Activated T-helper 2 cell treated with anti-CD3 and anti-CD28 coated beads, Interferon-gamma antibody, Interleukin-2, Interleukin-4, amounts not matched to agents 10 μg/mL and 5 μg/mL and 100 μg/mL, durations not matched to agents 14 hours and 24 hours and 36 hours (primary cell): ENCODE measurements around the gene OR1F1. TPM values are rescaled to one million over a fixed set of nuclear protein-coding genes. Genes with fewer than 3 reads are reported as not detected.
"Not testable (repeated sequence)": the region's sequence is repeated elsewhere in the genome, so short reads cannot be mapped to it uniquely, and the experiment has no call there.

Source experiments
- DNase-seq: peaks from one replicate; pipeline ENCODE4 v3.0.0; 2021; ENCODE audit warnings: low spot score
- H3K27ac Mint-ChIP-seq: one replicate; pipeline ENCODE4 v1.8.0; 2021; ENCODE audit warnings: mixed read lengths
- H3K27me3 Mint-ChIP-seq: one replicate; pipeline ENCODE4 v1.8.0; 2021; ENCODE audit warnings: low read depth, mixed read lengths
- H3K36me3 Mint-ChIP-seq: one replicate; pipeline ENCODE4 v1.8.0; 2021; ENCODE audit warnings: low read depth, mixed read lengths
- H3K4me1 Mint-ChIP-seq: one replicate; pipeline ENCODE4 v1.8.0; 2021; ENCODE audit warnings: low read depth, mixed read lengths
- H3K4me3 Mint-ChIP-seq: one replicate; pipeline ENCODE4 v1.8.0; 2021; ENCODE audit warnings: low read depth, mild to moderate bottlenecking, moderate library complexity, mixed read lengths
- H3K9me3 Mint-ChIP-seq: one replicate; pipeline ENCODE4 v1.8.0; 2021; ENCODE audit warnings: mixed read lengths
- intact Hi-C: fragments of 100-400 bp; cut with micrococcal nuclease; formaldehyde crosslinking; loops from one replicate; pipeline ENCODE4 v1.15.1; 2023
- total RNA-seq: library from RNA; stranded (reverse); gene quantifications from 2 replicates; pipeline ENCODE4 v1.2.3, GENCODE V29; 2022

The OR1F1 gene
- total RNA-seq, 1 donor from 2014 or later: not detected

GRCh38 chr16:3155181-3155580 lies 32.8 kb upstream of the OR1F1 start:
- peaks cover 27% of the 10 kb centered on the region for H3K27me3 Mint-ChIP-seq
- H3K36me3 Mint-ChIP-seq: no peaks in the 10 kb centered on the region
- DNase-seq: no peak
- H3K27ac Mint-ChIP-seq: no peak overlapping the region
- H3K4me1 Mint-ChIP-seq: peaks cover 34% of the 10 kb centered on the region
- intact Hi-C loops: loop anchor here (5.0 kb wide), 1 partner anchor 127 kb away; the partner anchor contains the start of gene ZNF263
- no peak overlapping the region for H3K4me3 Mint-ChIP-seq
- no peaks in the 10 kb centered on the region for H3K9me3 Mint-ChIP-seq

GRCh38 chr16:3155972-3156371 lies 32.0 kb upstream of the OR1F1 start:
- H3K27me3 Mint-ChIP-seq: peaks cover 27% of the 10 kb centered on the region
- H3K27ac Mint-ChIP-seq: no peak overlapping the region
- H3K4me1 Mint-ChIP-seq: peaks cover 29% of the 10 kb centered on the region
- no peak for DNase-seq
- no peaks in the 10 kb centered on the region for H3K36me3 Mint-ChIP-seq
- no peaks in the 10 kb centered on the region for H3K9me3 Mint-ChIP-seq
- H3K4me3 Mint-ChIP-seq: no peak overlapping the region
- intact Hi-C loops: loop anchor here (5.0 kb wide), 1 partner anchor 126 kb away; the partner anchor contains the start of gene ZNF263

GRCh38 chr16:3157229-3158025 lies 30.6 kb upstream of the OR1F1 start:
- Mint-ChIP-seq H3K4me3 (peak overlapping the region; percentile 78), H3K4me1 (peaks cover 22% of the 10 kb centered on the region), H3K27ac (peak overlapping the region; percentile 36), H3K36me3 (no peaks in the 10 kb centered on the region), H3K9me3 (no peaks in the 10 kb centered on the region), H3K27me3 (peaks cover 25% of the 10 kb centered on the region)
- peak; percentile 41 for DNase-seq
- intact Hi-C loops: loop anchor here (1.0 to 5.0 kb wide), 3 partner anchors 7 to 125 kb away; partner anchors contain the start of gene ZNF263

- H3K27ac Mint-ChIP-seq: no peak overlapping the region
- no peaks in the 10 kb centered on the region for H3K9me3 Mint-ChIP-seq
- no peak for DNase-seq
- intact Hi-C loops: loop anchor here (1.0 to 5.0 kb wide), 3 partner anchors 8 to 124 kb away; partner anchors contain the start of gene ZNF263
- H3K36me3 Mint-ChIP-seq: no peaks in the 10 kb centered on the region
- peaks cover 21% of the 10 kb centered on the region for H3K27me3 Mint-ChIP-seq
- H3K4me1 Mint-ChIP-seq: peaks cover 20% of the 10 kb centered on the region
- peak overlapping the region; percentile 78 for H3K4me3 Mint-ChIP-seq
Observed at GRCh38 chr16:3158026-3158509, 29.9 kb upstream of the OR1F1 start.

- Mint-ChIP-seq H3K27me3 (peaks cover 21% of the 10 kb centered on the region), H3K36me3 (no peaks in the 10 kb centered on the region), H3K27ac (peak overlapping the region; percentile 56), H3K4me3 (peak overlapping the region; percentile 88), H3K4me1 (peaks cover 21% of the 10 kb centered on the region), H3K9me3 (no peaks in the 10 kb centered on the region)
- peak; percentile 85 for DNase-seq
- intact Hi-C loops: loop anchor here (1.0 to 5.0 kb wide), 3 partner anchors 8 to 124 kb away; partner anchors contain the start of gene ZNF263
Observed at GRCh38 chr16:3158510-3159314, 29.3 kb upstream of the OR1F1 start.

GRCh38 chr16:3161235-3162018 lies 26.6 kb upstream of the OR1F1 start:
- Mint-ChIP-seq H3K9me3 (no peaks in the 10 kb centered on the region), H3K36me3 (no peaks in the 10 kb centered on the region), H3K4me3 (peak overlapping the region; percentile 52), H3K27me3 (peaks cover 15% of the 10 kb centered on the region), H3K4me1 (peaks cover 27% of the 10 kb centered on the region), H3K27ac (no peak overlapping the region)
- no peak for DNase-seq
- intact Hi-C loops: loop anchor here (10.0 kb wide), 1 partner anchor 67 kb away; the partner anchor contains the start of gene ZSCAN10

- Mint-ChIP-seq H3K27me3 (peaks cover 11% of the 10 kb centered on the region), H3K27ac (no peak overlapping the region), H3K9me3 (no peaks in the 10 kb centered on the region), H3K36me3 (no peaks in the 10 kb centered on the region), H3K4me1 (peaks cover 14% of the 10 kb centered on the region), H3K4me3 (no peak overlapping the region)
- intact Hi-C loops: loop anchor here (10.0 kb wide), 1 partner anchor 70 kb away; the partner anchor contains the start of gene ZSCAN10
- DNase-seq: no peak
Observed at GRCh38 chr16:3164121-3164991, 23.6 kb upstream of the OR1F1 start.

GRCh38 chr16:3165111-3165822 lies 22.7 kb upstream of the OR1F1 start:
- Mint-ChIP-seq H3K9me3 (no peaks in the 10 kb centered on the region), H3K36me3 (no peaks in the 10 kb centered on the region), H3K27me3 (peaks cover 19% of the 10 kb centered on the region), H3K4me1 (peaks cover 14% of the 10 kb centered on the region), H3K27ac (peak overlapping the region; percentile 68), H3K4me3 (peak overlapping the region; percentile 30)
- no peak for DNase-seq
- intact Hi-C loops: loop anchor here (5.0 to 10.0 kb wide), 3 partner anchors 70 to 133 kb away; partner anchors contain the start of genes MMP25 and ZSCAN10

- no peaks in the 10 kb centered on the region for H3K36me3 Mint-ChIP-seq
- no peak overlapping the region for H3K27ac Mint-ChIP-seq
- intact Hi-C loops: loop anchor here (2.0 to 10.0 kb wide), 4 partner anchors 32 to 134 kb away; partner anchors contain the start of genes MMP25, ZNF213 and ZSCAN10
- no peak overlapping the region for H3K4me3 Mint-ChIP-seq
- H3K27me3 Mint-ChIP-seq: peaks cover 31% of the 10 kb centered on the region
- H3K4me1 Mint-ChIP-seq: peaks cover 23% of the 10 kb centered on the region
- no peak for DNase-seq
- H3K9me3 Mint-ChIP-seq: no peaks in the 10 kb centered on the region
Observed at GRCh38 chr16:3166505-3166886, 21.5 kb upstream of the OR1F1 start.

- H3K9me3 Mint-ChIP-seq, H3K27ac Mint-ChIP-seq, H3K36me3 Mint-ChIP-seq, DNase-seq, H3K4me3 Mint-ChIP-seq: not testable (repeated sequence)
- H3K27me3 Mint-ChIP-seq: peaks cover 45% of the 10 kb centered on the region
- peaks cover 30% of the 10 kb centered on the region for H3K4me1 Mint-ChIP-seq
- intact Hi-C loops: loop anchor here (5.0 to 10.0 kb wide), 3 partner anchors 74 to 136 kb away; partner anchors contain the start of genes MMP25 and ZSCAN10
Observed at GRCh38 chr16:3168729-3169128, 19.3 kb upstream of the OR1F1 start.
